HG02763 (cell line): ENCODE measurements around the gene C19orf33.
"Not testable (repeated sequence)": the region's sequence is repeated elsewhere in the genome, so short reads cannot be mapped to it uniquely, and the experiment has no call there.

Experiments
- ATAC-seq: cut with Tn5 transposase; IDR thresholded peaks from one replicate; pipeline ENCODE4 v1.9.1; 2021; ENCODE audit warnings: mild to moderate bottlenecking, moderate library complexity; ENCODE audit not compliant: unreplicated experiment

The C19orf33 gene

DNA sequence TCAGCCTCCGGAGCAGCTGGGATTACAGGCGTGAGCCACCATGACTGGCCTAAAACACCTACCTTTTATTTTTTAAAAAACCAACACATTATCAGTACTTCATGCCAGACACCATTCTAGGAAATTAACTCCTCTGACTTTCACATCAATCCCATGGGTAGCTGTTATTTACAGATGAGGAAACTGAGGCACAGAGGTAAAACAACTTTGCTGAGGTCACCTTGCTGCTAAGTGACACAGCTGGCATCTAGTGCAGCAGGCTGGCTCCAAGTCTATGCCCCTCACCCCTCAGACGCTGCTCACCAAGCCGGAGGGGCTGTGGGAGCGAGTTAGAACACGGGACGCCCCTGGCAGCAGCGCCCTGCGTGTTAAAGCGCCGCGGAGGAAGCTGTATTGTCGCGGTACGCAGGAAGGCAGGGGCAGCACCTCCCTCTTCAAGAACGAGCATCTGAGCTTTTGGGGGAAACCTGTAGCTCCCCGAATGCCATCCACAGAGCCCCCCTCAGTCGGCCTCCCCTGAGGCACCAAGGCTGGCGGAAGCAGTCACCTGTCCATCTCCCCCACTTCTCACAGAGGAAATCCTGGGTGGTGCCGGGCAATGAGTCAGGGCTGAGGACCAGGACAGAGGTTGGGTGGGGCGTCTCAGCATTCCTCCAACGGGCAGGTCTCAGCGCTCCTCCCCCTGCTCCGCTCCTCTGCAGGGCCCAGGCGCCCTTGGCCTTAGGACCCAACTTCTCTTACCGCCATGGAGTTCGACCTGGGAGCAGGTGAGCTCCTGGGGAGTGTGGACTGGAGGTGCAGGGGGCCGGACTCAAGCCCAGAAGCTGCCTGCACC is at the start of gene C19orf33:
Gene C19orf33, plus strand, starts transcription at position 735 of the 835 bp plus-strand sequence. Its CDS starts 11 bp downstream, at position 746.
- no peak for ATAC-seq

DNA sequence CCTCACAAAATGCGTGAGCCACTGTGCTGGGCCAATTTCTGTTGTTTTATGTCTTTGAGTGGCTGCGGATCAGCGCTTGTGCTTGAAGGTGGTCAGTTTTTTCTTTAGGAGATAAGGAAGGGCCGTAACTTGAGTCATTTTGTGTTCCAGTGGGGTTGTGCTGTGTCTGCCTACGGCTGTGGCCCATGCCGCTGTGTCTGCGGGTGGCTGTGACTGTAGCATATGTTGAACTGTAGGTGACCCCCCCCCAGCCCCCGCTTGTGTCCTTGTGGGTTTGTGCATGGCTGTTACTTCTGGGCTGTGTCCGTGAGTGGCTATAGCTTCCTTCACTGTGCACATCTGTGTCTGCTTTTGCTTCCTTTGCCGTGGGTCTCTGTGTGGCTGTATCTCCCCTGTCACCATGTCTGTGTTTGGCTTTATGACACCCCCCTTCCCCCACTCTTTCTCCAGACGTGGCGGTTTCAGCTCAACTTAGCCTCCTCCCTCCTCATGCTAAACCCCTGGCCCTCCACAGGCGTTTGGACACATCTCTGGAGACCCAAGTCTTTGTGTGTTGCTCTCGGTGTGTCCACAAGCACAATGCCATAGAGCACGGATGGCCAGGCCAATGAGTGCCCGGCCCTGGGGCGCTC is 48.6 kb upstream of the C19orf33 start:
- no peak for ATAC-seq

- ATAC-seq = not testable (repeated sequence)
These were observed 42.1 kb upstream of the C19orf33 start for GRCh38 chr19:38261942-38262341.

DNA sequence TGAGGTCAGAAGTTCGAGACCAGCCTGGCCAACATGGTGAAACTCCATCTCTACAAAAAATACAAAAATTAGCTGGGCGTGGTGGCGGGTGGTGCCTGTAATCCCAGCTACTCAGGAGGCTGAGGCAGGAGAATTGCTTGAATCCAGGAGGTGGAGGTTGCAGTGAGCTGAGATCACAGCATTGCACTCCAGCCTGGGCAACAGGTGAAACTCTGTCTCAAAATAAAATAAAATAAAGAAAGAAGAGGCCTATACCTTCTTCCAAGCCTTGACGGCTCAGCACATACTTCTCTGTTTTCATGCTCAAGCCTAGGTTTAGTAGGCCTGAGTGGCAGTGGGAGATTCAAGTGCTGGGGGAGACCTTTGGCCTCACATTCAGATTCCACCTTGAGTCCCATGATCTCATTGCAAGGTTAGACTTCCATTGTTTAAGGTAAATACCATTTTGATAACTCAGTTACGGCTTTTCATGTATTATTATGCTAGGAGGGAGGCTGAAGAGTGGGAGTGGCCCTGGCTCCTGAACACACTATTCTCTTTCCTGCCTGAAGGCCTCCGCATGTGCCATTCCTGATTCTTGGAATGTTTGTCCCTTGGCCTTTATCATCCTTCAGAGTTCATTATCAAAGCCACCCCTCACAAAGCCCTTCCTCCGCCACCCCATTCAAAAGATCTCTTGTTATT is 41.3 kb upstream of the C19orf33 start:
- ATAC-seq = no peak

DNA sequence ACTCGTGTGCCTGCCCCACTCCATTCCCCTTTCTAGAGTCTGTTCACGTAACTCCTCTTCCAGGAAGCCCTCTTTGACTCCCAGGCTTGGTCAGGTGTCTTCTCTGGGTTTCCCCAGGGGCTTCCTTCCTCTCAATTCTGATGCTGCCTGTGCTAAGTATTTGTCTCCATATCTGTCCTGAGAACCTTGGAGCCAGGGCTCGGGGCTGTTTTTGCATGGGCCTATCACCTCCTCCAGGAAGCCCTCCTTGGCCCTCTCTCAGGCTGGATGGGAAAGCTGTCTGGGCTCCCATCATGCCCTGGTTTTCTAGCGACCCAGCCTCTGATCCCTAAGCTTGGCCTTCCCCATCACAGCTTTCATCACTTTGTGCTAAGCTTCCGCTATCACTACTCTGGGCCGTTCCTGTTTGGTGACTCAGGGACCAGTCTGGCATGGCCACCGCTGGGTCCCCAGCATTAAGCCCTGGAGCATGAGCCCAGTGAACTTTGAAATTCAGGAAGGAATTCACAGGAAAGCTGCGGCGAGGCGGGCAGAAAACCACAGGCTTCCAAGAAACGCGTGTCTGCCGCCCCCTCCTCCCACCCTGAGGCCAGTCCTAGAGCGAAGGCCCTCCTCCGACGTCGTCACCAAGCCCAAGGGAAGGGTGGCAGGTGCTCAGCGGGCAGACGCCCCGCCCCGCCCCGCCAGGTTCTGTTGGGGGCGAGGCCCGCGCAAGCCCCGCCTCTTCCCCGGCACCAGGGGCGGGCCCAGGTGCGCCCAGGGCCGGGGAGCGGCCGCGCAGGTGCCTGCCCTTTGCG is 40.2 kb upstream of the C19orf33 start:
- no peak for ATAC-seq

GRCh38 chr19:38264486-38265212 is 39.4 kb upstream of the C19orf33 start, which contains the start of gene SPINT2:
TSS of gene SPINT2 (plus strand) at chr19:38264573. CDS start at chr19:38264893, 320 bp downstream.
- ATAC-seq = no peak

GRCh38 chr19:38265213-38265861 is 38.7 kb upstream of the C19orf33 start:
- no peak for ATAC-seq

GRCh38 chr19:38265921-38266429 is 38.1 kb upstream of the C19orf33 start:
- no peak for ATAC-seq

DNA sequence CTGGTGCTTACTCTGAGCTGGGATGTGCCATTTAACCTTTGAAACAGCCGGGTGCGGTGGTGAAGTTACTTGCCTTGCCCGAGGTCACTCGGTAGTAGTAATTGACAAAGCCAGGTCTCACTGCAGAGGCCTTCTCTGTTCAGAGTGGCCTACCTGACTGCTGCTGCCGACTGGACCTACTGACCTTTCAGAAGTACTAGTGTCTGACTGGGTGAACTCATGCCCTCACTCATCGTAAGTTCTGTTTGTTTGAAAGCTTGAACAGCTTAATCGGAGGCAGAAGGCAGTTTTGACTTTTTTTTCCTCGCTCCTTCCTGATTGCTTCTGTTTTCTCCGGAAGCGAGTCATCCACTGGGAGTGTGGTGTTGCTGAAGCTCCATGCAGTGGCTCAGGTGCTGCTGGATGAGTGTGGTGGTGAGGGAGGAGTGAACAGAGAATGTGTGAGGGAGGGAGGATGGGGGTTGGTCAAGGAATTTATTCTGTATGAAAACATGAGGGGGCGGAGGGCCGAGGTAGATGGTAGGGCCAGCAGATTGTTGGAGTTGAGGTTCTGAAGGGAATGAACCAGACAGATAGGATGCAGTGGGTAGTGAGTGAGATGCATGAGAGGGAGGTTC is 37.0 kb upstream of the C19orf33 start:
- no peak for ATAC-seq

- ATAC-seq = no peak
These were observed 36.1 kb upstream of the C19orf33 start for GRCh38 chr19:38267761-38268483.

DNA sequence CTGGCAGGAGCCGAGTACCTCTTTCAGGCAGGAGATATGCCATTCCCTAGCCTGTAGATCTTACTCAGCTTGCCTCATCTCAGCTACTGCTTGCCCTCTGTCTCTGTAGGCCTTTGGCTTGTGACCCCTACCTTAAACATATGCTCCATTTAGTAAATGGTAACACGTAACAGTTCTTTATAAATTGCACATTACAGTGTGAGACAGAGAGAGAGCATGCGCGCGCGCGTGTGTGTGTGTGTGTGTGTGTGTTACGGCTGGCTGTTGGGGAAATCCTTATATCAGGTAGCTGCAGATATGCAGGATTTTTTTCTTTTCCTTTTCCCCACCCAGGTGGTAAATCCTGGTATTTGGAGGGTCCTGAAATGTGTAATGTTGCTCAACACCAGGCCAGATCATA is 35.5 kb upstream of the C19orf33 start:
- no peak for ATAC-seq

DNA sequence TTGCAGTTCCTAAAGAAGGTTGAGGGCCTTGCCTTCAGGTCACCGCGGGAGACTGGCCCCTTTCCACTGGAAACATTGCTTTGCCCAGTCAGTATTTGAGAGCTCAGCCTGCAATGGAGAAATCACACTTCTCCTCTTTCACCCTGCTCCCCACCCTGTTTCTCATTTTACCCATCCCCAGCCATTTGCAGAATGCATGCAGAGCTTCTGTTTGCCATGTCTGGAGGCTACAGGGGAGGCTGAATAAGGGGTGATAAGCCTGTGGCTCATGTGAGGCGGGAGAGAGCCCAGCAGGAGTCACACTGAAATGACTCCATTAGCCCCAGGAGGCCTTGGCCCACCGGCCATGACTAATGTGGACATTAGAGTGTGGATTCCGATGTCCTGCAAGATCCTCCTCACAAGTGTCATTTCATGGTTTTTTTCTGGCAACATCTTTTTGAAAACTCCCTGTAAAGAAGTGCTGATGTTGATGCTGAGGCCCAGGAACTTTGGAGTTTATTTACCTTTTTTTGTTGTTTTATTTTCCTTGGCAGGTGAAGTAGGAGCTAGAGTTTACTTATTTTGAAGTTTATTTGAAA is 33.4 kb upstream of the C19orf33 start:
- ATAC-seq = no peak

DNA sequence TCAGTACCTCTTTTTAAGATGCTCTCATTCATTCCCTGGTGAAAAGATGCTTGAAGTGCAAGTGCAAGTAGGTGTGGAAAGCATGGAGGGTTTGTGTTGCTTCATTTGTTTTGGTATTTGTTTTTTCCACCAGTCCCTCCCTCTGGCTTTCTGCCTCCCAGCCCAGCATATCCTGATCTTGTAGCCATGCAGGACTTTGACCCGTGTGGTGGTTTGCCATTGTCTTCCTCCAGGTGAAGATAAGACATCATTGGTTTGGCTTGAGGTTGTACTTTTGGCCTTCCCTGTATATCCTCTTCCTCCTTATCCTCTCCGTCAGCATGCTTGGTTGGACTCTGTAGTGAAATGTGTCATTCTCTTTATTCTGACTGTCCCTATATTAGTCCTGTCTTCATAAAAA is 30.6 kb upstream of the C19orf33 start:
- no peak for ATAC-seq

DNA sequence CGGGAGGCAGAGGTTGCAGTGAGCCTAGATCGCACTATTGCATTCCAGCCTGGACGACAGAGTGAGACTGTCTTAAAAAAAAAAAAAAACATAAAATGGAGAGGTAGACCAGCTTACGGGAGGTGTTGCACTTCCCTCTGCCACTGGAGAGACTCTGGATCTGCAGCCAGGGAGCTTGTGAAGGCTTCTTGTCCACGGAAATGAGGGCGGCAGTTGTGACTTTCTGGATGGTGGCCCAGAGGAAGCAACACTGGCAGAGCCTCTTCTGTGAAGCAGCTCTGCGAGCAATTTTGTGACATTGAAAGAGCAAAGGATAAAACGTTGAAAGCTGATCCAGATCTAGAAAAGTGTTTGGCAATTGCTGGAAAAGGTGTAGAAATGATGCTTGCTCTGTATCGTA is 29.3 kb upstream of the C19orf33 start:
- no peak for ATAC-seq

- ATAC-seq = no peak
These were observed 27.0 kb upstream of the C19orf33 start for GRCh38 chr19:38276942-38277517.

GRCh38 chr19:38277549-38277948 is 26.5 kb upstream of the C19orf33 start:
- ATAC-seq = no peak

- ATAC-seq = no peak
These were observed 25.9 kb upstream of the C19orf33 start for GRCh38 chr19:38277969-38278680.
